Osteoblast (primary cell): ENCODE results near the gene FBXO24. TPM values are rescaled to one million over a fixed set of nuclear protein-coding genes. Genes with fewer than 3 reads are reported as not detected.
"Not testable (repeated sequence)": the region's sequence is repeated elsewhere in the genome, so short reads cannot be mapped to it uniquely, and the experiment has no call there.

Experiments used
- DNase-seq: peaks from one replicate; pipeline ENCODE4 v3.0.0; 2011; ENCODE audit warnings: low spot score, mixed read lengths; ENCODE audit not compliant: insufficient read length; ENCODE audit errors: missing footprints
- H2AFZ ChIP-seq: 2 replicates; pipeline ENCODE4 v1.6.0; 2011; ENCODE audit warnings: mild to moderate bottlenecking, low read length
- H3K27ac ChIP-seq: 2 replicates; pipeline ENCODE4 v1.5.1; 2011; ENCODE audit warnings: mild to moderate bottlenecking, low read depth, low read length, moderate library complexity
- H3K27me3 ChIP-seq: 2 replicates; pipeline ENCODE4 v1.6.0; 2012; ENCODE audit warnings: mild to moderate bottlenecking, control low read depth, inconsistent platforms, low read length, moderate library complexity; ENCODE audit not compliant: insufficient read depth
- H3K36me3 ChIP-seq: 2 replicates; pipeline ENCODE4 v1.5.1; 2011; ENCODE audit warnings: mild to moderate bottlenecking, low read length, control low read depth, moderate library complexity; ENCODE audit not compliant: insufficient read depth
- H3K4me1 ChIP-seq: 2 replicates; pipeline ENCODE4 v1.5.1; 2011; ENCODE audit warnings: mild to moderate bottlenecking, low read length, control low read depth, moderate library complexity; ENCODE audit not compliant: insufficient read depth
- H3K4me2 ChIP-seq: 2 replicates; pipeline ENCODE4 v1.6.0; 2011; ENCODE audit warnings: mild to moderate bottlenecking, low read length; ENCODE audit not compliant: insufficient read depth
- H3K4me3 ChIP-seq: fragments of 200-600 bp; sonication (generic); 3 replicates; pipeline ENCODE4 v1.5.1; 2012; ENCODE audit warnings: mild to moderate bottlenecking, low read length, inconsistent platforms; ENCODE audit not compliant: insufficient read depth
- H3K79me2 ChIP-seq: 2 replicates; pipeline ENCODE4 v1.6.0; 2012; ENCODE audit warnings: mild to moderate bottlenecking, low read length, control low read depth, inconsistent platforms; ENCODE audit not compliant: insufficient read depth
- H3K9me3 ChIP-seq: 2 replicates; pipeline ENCODE4 v1.5.1; 2011; ENCODE audit warnings: low read depth, low read length, control low read depth
- H4K20me1 ChIP-seq: 2 replicates; pipeline ENCODE4 v1.6.0; 2012; ENCODE audit warnings: mild to moderate bottlenecking, low read length, control low read depth; ENCODE audit not compliant: insufficient read depth
- CTCF ChIP-seq: IDR thresholded peaks from 2 replicates; pipeline ENCODE4 v1.5.1; 2011; ENCODE audit warnings: mild to moderate bottlenecking, low read depth, low read length, moderate library complexity; ENCODE audit errors: extremely low read depth
- total RNA-seq: library from RNA; depleted of rRNA; stranded (reverse); fragments of >200 nt; gene quantifications from 2 replicates; pipeline ENCODE4 v1.2.3, GENCODE V29; 2012

FBXO24 gene
- total RNA-seq, 1 donor = 0.36 TPM

GRCh38 chr7:100563809-100564400, 22.2 kb upstream of the FBXO24 start:
- H3K36me3 ChIP-seq = peaks cover 3% of the 10 kb centered on the region
- no peak overlapping the region for H3K4me2 ChIP-seq
- no peaks in the 10 kb centered on the region for H3K9me3 ChIP-seq
- TF ChIP-seq CTCF = peak; percentile 93
- DNase-seq = peak; percentile 99
- H3K4me1 ChIP-seq = no peaks in the 10 kb centered on the region
- H3K79me2 ChIP-seq = no peaks in the 10 kb centered on the region
- no peak overlapping the region for H3K4me3 ChIP-seq
- no peak overlapping the region for H2AFZ ChIP-seq
- no peaks in the 10 kb centered on the region for H3K27me3 ChIP-seq
- no peaks in the 10 kb centered on the region for H4K20me1 ChIP-seq
- no peak overlapping the region for H3K27ac ChIP-seq

GRCh38 chr7:100564405-100564804, 21.7 kb upstream of the FBXO24 start:
- not testable (repeated sequence) for H3K9me3 ChIP-seq, H2AFZ ChIP-seq, H3K36me3 ChIP-seq, H3K4me2 ChIP-seq, H4K20me1 ChIP-seq, DNase-seq, H3K4me1 ChIP-seq, H3K27me3 ChIP-seq, H3K79me2 ChIP-seq, H3K4me3 ChIP-seq, H3K27ac ChIP-seq

- Histone ChIP-seq H3K27ac (no peak overlapping the region), H3K79me2 (no peaks in the 10 kb centered on the region), H3K4me1 (peaks cover 8% of the 10 kb centered on the region), H3K27me3 (no peaks in the 10 kb centered on the region), H3K4me3 (no peak overlapping the region), H2AFZ (no peak overlapping the region), H3K4me2 (no peak overlapping the region), H3K9me3 (no peaks in the 10 kb centered on the region), H4K20me1 (no peaks in the 10 kb centered on the region), H3K36me3 (no peaks in the 10 kb centered on the region)
- TF ChIP-seq CTCF = no peak
- peak; percentile 31 for DNase-seq
Measured at GRCh38 chr7:100565133-100565571, 21.0 kb upstream of the FBXO24 start.

- no peaks in the 10 kb centered on the region for H4K20me1 ChIP-seq
- peaks cover 8% of the 10 kb centered on the region for H3K4me1 ChIP-seq
- peaks cover 2% of the 10 kb centered on the region for H3K27me3 ChIP-seq
- no peaks in the 10 kb centered on the region for H3K9me3 ChIP-seq
- H3K4me3 ChIP-seq = no peak overlapping the region
- TF ChIP-seq CTCF = no peak
- no peak for DNase-seq
- no peaks in the 10 kb centered on the region for H3K79me2 ChIP-seq
- H2AFZ ChIP-seq = no peak overlapping the region
- H3K4me2 ChIP-seq = no peak overlapping the region
- H3K36me3 ChIP-seq = no peaks in the 10 kb centered on the region
- no peak overlapping the region for H3K27ac ChIP-seq
Measured at GRCh38 chr7:100566018-100566531, 20.1 kb upstream of the FBXO24 start.
